GM18498 (cell line): ENCODE data around the gene HECW1.

Experiments used
- ATAC-seq: cut with Tn5 transposase; IDR thresholded peaks from one replicate; pipeline ENCODE4 v1.9.1; 2021; ENCODE audit warnings: mild to moderate bottlenecking, moderate library complexity; ENCODE audit not compliant: unreplicated experiment

Gene HECW1

DNA sequence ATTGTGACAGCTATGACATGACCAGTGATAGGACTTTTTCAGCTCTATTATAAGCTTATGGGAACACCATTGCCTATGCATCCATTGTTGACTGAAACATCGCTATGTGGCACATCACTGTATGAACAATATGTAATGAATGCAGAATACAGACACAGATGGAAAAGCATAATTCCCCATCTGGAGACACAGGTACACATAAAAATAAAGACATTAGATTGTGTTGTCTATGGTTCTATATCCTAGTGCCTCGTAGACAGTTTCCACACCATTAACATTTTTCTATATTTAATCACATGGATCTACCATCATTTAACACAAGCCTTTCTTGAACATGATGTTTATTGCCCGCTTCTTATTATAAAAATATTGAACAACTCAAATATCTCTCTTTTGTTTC lies 374.2 kb downstream of the HECW1 start:
- ATAC-seq = no peak

DNA sequence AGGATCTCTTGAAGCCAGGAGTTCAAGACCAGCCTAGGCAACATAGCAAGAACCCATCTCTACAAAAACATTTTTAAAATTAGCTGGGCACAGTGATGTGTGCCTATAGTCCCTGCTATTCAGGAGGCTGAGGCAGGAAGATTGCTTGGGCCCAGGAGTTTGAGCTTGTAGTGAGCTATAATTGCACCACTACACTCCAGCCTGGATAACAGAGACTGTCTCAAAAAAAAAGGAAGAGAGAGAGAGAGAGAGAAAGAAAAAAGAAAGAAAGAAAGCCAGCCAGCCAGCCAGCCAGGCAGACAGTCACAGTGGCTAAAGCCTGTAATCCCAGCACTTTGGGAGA lies 375.3 kb downstream of the HECW1 start:
- no peak for ATAC-seq

DNA sequence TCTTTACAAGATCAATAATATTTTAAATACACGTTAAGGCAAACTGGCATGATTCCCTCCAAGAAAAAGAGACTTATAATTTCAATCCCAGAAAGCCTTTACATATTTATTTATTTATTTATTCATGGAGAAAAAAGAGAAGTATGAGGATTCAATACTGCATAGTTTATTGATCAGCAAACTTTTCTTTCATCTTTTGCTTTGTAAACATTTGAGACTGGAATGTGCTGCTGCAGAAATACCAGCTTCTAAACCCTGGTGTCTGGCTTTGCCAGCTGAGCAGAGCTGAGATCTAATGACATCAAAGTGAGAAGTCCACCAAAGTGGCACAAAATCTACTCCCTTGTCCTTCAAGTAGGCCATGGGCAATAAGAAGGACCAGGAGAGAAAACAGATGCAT lies 376.8 kb downstream of the HECW1 start:
- no peak for ATAC-seq

DNA sequence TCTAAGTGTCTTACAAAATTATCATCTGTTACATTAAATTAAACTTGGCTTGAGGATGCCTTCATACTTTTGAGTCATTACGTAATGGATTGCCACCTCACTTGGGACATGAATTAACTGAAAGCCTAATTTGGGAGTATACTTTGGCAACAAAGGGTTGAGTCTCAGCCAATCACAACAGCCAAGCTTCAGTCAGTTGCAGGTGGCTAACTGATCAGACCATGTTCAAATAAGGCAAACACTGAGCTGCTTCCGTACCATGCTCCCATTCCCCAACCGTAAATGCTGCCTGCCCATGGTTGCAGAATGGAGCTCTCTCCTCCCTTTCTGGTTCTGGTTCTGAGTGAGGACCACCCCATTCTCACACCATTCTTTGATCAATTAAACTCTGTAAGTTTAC lies 377.6 kb downstream of the HECW1 start:
- no peak for ATAC-seq

DNA sequence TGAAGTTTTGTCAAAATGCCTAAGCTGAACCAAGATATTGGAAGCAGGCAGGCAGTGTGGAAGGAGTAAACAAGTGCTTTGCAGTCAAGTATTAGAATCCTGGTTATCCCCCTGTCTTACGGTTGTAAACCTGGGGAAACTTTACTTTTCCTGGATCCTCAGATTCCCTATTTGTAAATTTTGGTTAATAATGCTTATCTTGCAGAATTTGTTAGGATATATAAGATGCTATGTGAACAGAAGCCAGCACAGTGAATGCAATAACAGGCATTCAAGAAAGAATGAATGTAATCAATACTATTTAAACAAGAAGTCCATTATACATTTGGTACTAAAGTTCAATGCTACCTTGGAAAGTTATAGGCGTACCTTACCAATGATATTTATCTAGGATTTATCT lies 378.7 kb downstream of the HECW1 start:
- no peak for ATAC-seq

DNA sequence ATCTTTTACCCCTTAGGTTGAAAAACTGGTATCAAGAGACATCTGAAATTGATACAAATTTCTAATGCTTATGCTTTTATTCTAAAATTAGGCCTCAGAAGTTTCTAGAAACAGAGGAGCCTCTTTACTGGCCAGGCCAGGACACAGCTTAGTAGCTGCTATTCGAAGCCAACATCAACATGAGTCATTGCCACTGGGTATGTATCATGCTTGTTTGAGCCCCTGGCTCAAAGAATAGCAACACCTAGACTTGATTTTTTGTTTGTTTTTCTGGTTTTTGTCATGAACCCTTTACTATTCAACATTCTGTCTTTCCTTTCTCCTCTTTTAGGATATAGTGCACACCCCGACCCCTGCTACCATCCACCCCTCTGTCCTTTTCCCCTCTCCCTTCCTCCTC lies 379.5 kb downstream of the HECW1 start:
- ATAC-seq = no peak

DNA sequence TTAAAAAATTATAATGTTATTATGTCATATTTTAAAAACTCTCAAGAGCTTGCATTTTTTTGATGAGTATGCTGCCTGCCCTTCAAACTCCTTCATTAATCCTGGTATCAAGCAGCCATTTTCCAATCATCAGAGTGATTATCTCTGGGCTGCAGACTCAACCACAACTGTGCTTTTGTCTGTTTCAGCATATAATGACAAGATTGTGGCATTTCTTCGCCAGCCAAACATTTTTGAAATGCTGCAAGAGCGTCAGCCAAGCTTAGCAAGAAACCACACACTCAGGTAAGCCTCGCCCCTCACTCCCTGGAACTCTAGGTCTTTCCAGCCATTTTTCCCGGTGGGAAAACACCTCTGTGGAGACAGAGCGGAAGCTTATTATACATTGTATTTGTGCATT lies 380.4 kb downstream of the HECW1 start:
- ATAC-seq = no peak

DNA sequence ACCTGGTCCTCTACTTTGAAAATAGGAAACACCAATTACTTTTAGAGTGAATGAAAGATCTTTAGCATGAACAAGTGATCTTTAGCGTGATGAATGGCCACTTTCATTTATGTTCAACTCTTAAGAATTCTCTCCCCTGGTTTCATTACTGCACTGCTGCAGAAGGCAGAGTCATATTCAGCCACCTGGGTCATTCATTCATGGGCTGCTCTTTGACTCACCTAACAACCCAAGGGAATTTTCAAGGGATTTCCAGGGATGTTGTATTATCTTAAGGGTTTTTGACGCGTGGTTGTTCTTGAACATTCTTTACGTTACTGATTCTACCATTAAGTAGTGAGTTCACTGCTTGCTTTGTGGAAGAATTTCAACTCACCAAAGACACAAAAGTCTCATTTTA lies 383.1 kb downstream of the HECW1 start:
- ATAC-seq = no peak

DNA sequence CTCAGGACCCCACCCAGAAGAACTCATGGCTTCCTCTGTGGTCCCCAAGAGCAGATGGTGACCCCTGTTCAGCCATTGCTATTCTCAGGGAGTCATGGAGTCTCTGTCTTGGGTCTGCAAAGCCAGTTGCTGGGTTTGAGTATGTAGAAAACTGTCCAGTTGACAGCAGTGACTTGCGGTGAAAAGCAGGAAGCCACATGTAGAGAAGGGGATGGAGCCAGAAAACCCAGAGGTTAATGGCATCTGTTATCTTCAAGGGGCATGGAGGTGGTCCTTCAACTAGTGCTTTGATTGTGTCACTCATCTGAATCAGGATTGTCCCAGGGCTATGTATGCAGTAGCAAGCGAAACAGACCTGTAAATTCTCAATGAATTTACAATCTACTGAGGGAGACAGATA lies 384.1 kb downstream of the HECW1 start:
- ATAC-seq = no peak

DNA sequence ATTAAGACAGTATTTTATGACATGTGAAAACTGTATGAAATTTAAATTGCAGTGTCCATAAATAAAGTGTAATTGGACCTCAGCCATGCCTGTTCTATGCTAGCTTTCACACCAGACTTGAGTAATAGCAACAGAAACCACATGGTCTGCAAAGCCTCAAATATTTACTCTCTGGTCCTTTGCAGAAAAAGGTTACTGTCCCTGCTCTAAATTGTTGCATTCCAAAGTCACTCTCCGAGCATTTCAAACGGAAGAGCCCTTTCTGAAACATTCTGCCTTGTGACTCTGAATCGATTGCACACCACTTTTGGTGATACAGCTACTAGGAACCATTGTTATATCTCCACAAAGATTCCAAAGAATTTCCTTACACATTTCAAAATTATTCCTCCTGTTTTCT lies 389.4 kb downstream of the HECW1 start:
- no peak for ATAC-seq

DNA sequence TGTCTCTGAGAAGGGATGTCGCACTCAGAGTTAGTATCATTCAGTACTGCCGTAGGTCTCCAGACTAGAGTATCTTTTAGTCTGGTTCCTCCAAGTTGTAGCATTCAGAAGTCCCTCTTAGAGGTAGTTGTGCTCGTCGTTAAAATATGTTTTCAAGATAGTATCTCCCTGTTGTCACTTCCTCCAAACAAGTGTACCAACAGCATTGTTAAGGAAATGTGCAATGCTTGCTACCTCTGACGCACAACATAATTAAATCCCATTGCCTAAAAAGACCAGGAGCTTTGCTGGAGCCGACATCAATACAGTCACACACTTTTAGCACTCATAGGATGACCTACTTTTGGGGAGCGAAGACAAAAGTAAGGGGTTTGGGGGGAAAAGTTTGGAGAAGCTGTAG lies 390.5 kb downstream of the HECW1 start:
- no peak for ATAC-seq

DNA sequence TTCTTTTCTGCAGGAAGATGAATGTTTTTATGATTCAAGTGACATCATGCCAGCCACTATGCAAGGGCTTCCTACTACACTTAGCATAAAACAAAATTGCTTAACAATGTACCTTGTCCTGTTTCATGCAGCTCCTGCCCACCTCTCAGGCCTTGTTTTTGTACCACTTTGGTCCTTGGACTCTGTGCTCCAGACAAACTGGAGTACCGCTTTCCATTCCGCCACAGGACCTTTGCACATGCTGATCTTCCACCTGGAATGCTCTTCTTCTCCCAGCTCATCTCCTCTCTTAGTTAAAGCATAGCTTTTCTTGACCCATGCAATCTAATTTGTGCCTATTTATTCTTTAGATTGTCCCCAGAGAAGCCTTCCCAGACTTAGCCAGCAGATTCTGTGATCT lies 393.0 kb downstream of the HECW1 start:
- no peak for ATAC-seq

DNA sequence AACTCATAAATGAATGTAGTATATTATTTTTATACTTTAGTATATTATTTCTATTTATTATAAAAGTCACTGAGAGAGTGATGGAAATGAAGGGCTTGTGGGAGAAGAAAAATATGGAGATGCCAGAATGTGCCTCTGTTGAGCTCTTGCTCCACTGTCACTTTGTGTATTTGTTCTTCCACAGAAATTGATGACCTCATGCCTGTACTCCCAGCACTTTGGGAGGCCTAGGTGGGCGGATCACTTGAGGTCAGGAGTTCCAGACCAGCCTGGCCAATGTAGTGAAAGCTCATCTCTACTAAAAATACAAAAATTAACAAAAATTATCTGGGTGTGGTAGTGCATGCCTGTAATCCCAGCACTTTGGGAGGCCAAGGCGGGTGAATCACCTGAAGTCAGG lies 394.0 kb downstream of the HECW1 start:
- ATAC-seq = no peak

DNA sequence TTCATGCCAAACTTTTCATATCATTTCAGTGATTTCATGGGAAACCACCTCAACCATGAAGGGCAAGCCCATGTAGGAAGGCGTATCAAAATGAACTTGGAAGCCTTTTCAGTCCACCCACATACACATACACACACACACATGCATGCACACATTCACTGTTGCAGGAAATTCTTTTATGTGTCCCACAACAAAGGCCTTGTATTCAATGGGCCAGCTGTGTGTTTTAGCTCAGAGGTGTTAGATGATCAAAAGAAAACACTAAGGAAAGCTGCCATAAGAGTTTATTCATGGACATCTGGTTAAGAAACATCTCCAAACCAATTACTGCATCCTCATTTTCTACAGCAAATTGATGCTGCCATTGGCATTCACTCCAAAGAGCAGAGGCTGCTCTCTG lies 396.0 kb downstream of the HECW1 start:
- ATAC-seq = no peak

DNA sequence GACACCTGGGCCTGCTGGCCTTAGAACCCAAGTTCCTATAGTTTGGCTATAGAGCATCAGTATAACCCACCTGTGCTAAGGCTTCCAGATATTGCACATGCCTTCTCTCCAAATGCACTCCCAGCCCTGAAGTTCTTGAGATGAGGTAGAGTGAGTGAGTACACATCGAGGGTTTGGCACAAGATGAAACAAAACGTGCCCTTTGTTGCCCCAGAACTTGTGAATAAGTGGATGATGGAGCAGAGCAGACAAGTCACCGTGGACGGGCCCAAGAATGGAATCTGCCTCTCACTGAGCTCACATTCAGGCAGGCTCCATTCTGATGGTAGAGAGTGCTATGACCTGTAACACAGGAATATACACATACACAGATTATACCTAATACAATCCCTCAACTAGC lies 397.5 kb downstream of the HECW1 start:
- ATAC-seq = no peak

DNA sequence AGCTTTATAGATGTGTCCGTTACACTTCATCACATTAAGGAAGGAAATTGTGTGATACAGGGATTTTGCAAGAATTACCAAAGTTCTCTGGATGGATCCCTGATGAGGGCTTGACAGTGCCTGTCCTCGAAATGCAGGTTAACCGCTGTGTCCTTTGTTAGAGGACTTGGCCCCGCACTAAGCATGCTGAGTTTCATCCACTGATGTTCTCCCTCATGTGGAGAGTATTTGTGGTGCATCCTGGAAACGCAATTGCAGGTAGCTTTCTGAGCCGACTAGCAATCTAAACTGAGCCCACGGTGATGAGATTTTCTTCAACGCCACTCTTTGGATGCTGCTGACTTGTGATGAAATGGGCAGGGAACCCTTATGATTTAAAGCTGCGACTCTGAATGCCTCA lies 398.6 kb downstream of the HECW1 start:
- ATAC-seq = no peak

DNA sequence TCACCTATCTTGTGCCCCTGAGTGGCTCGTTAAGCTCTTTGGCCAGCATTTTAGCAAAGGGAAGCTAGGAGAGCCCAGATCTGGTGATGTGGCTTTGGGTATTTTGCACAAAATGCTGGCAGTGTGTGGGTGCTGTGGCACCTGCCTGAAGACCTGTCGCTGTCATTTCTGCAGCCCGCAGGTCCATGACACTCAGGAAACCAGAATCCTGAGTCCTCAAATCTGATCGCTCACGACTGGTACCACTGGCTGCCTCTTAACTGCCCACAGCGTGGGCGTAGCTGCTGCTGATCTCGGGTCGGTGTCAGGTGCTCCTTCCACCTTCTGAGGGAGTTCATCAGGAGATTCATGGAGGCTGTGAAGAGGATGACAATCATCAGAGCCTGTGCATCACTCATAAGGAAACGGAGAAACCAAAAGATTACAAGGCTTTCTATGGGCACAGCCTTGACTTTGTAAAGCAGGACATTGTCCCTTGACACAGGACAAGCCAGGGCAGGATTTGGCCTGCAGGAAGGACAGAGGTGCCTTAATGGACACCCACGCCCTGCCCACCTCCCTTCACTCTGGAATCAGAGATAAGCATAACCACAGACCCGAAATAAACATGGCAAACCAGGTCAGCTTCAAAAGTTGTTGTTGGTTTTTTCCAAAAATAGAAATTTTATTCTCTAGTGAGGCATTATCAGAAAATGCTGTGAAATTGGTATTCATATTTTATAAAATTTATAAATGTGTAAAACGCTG lies 399.5 kb downstream of the HECW1 start:
- no peak for ATAC-seq

DNA sequence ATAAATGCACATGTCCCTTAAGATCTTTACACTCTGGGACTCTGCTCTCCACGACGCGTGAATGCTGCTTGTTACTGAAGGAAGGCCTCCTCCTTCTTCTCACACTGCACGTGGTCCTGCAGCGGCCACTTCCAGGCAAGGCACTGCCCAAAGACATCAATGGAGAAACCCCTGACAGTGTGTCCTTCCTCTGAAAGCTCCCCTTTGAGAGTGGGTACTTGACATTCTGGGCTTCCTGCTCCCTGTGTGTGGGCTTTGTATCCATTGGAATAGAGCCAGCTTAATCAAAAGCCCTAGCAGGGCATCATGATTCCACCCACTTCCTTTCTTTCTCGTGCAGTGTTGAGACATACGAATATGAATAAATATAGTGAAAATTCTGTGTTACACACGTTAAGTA lies 400.8 kb downstream of the HECW1 start:
- no peak for ATAC-seq

DNA sequence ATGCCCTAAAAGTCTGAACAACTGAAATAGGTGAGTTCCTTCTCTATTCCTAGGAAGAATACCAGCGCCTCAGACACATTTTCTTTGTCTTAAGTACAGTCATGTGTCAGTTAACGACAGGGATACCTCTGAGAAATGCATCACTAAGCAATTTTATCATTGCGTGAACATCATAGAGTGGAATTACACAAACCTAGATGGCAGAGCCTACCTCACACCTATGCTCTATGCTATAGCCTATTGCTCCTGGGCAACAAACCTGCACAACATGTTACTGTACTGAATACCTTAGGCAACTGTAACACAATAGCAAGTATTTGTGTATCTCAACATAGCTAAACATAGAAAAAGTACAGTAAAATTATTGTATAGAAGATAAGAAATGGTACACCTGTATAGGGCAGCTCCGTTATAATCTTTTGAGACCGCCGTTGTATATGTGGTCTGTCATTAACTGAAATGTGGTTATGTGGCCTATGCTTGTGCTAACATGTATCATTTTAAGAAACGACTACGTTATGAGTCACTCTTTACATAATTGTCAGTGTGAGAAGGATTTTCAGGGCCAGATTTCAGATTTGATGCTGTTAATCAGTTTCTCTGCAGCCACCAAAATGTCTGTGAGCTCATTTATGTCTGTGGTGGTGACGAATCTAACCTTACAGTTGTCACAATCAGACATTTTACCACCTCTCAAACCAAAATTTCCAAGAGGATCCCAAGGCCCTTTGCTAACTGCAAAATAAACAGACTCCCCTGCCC lies 404.3 kb downstream of the HECW1 start:
- peak; percentile 61 for ATAC-seq

DNA sequence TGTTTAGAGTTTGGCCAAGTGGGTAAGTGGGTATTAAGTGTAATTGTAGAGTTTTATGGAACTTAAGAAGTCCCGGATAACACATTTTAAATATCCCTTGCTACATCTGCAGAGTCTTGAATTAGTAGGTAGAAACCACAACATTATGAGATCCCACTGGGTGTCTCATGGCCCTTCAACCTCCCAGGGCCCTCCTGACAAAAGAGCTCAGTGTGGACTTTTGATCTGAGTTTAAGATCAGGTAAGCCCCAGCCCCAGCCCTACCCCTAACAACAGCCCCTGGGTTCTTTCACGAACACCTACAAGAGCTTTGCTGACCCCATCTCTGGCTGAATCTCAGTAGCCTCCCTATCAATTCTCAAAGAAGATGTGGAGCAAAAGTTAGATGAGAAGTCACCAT lies 405.0 kb downstream of the HECW1 start:
- no peak for ATAC-seq

DNA sequence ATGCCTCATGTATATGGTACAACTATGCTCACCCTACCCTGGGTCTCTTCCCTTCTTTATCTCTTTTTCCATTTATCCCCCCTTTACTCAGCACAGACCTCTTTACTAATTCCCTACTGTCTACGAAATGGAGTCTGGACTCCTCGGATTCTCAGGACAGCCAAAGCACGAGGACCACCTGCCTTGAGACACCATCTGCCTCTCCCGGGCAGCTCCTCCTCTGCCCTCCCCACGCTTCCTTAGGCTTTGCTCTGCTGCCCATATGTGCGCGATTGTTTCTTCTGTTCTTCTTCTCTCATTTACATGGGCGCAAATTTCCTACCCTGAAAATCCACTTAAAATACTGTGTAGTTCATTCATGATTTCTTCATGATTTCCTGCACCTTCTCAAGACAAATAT lies 407.8 kb downstream of the HECW1 start:
- ATAC-seq = no peak

DNA sequence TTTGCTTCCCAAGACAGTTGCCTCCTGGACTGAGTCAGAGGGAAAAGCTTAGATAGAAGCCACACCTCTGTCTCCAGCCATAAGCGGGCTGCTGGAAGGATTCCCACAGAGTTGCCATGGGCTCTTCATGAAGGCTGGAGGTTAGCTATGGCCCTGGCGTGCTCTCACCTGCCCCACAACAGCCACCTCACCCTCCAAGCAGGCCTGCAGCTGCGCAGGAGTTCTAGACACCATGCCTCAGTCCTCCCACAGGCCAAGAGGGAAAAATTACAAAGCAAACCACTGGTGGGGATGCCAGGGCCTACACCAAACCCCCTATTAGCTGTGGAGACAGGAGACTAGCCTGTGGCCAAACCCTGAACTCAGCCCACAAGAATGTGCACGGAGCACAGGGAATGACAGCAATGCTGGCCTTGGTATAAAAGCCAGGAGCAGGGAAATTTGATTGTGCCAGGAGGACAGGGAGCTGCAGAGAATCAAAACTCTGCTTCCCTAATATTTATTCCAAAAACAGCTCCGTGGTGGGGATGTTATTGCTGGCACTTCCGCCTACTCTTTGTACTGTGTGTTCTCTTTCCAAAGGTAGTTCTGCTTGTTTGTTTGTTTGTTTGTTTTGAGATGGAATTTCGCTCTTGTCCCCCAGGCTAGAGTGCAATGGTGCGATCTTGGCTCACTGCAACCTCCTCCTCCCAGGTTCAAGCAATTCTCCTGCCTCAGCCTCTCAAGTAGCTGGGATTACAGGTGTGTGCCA lies 410.1 kb downstream of the HECW1 start:
- ATAC-seq = no peak
